GM18858 (cell line): Measurements from ENCODE around the gene HECTD1.
"Not testable (repeated sequence)": the region's sequence is repeated elsewhere in the genome, so short reads cannot be mapped to it uniquely, and the experiment has no call there.

ENCODE experiments used
- ATAC-seq: cut with Tn5 transposase; IDR thresholded peaks from one replicate; pipeline ENCODE4 v1.9.1; 2021; ENCODE audit not compliant: unreplicated experiment

HECTD1 gene

GRCh38 chr14:31194661-31195060, 12.9 kb downstream of the HECTD1 start:
- ATAC-seq = no peak

- no peak for ATAC-seq
Measured at GRCh38 chr14:31194095-31194494, 13.5 kb downstream of the HECTD1 start.

GRCh38 chr14:31192544-31192943, 15.0 kb downstream of the HECTD1 start:
- ATAC-seq = not testable (repeated sequence)

GRCh38 chr14:31190717-31191263, 16.8 kb downstream of the HECTD1 start:
- no peak for ATAC-seq

- ATAC-seq = no peak
Measured at GRCh38 chr14:31190219-31190603, 17.4 kb downstream of the HECTD1 start.

- ATAC-seq = no peak
Measured at GRCh38 chr14:31189346-31190218, 18.0 kb downstream of the HECTD1 start.

- no peak for ATAC-seq
Measured at GRCh38 chr14:31188744-31189143, 18.8 kb downstream of the HECTD1 start.

- ATAC-seq = not testable (repeated sequence)
Measured at GRCh38 chr14:31182016-31182415, 25.6 kb downstream of the HECTD1 start.

GRCh38 chr14:31181271-31181670, 26.3 kb downstream of the HECTD1 start:
- no peak for ATAC-seq

- no peak for ATAC-seq
Measured at GRCh38 chr14:31180299-31181051, 27.1 kb downstream of the HECTD1 start.

- no peak for ATAC-seq
Measured at GRCh38 chr14:31174433-31174832, 33.2 kb downstream of the HECTD1 start.

- no peak for ATAC-seq
Measured at GRCh38 chr14:31173120-31173837, 34.3 kb downstream of the HECTD1 start.

GRCh38 chr14:31172084-31172483, 35.5 kb downstream of the HECTD1 start:
- no peak for ATAC-seq

GRCh38 chr14:31170411-31170810, 37.2 kb downstream of the HECTD1 start:
- no peak for ATAC-seq

GRCh38 chr14:31169877-31170276, 37.7 kb downstream of the HECTD1 start:
- no peak for ATAC-seq

GRCh38 chr14:31167032-31167431, 40.6 kb downstream of the HECTD1 start:
- no peak for ATAC-seq

GRCh38 chr14:31166271-31166561, 41.4 kb downstream of the HECTD1 start:
- ATAC-seq = no peak

- ATAC-seq = no peak
Measured at GRCh38 chr14:31164115-31164514, 43.5 kb downstream of the HECTD1 start.

GRCh38 chr14:31162910-31163649, 44.5 kb downstream of the HECTD1 start:
- ATAC-seq = no peak

GRCh38 chr14:31161274-31161673, 46.3 kb downstream of the HECTD1 start:
- ATAC-seq = no peak
